AG04449 (cell line): ENCODE data around the gene PHF21B.

Experiments
- CTCF ChIA-PET: fragments of 350-600 bp; formaldehyde crosslinking; extraction: SDS; loops from one replicate; lab custom pipeline; 2021; ENCODE audit warnings: antibody characterized with exemption; lab: Yijun Ruan, JAX
- POLR2A ChIA-PET: fragments of 400-600, 350-600 bp; formaldehyde crosslinking; extraction: SDS; loops from one replicate; lab custom pipeline; 2020; ENCODE audit warnings: antibody characterized with exemption, inconsistent platforms; lab: Yijun Ruan, JAX
- DNase-seq: peaks from one replicate; pipeline ENCODE4 v3.0.0-alpha.2; 2010; ENCODE audit warnings: low read depth, low spot score
- H3K4me3 ChIP-seq: 2 replicates; pipeline ENCODE4 v1.5.1; 2011; ENCODE audit warnings: low read depth, mild to moderate bottlenecking, control low read depth, low read length
- CTCF ChIP-seq: IDR thresholded peaks from one replicate; pipeline ENCODE4 v1.5.1; 2011; ENCODE audit warnings: mild to moderate bottlenecking, moderate library complexity, low read length, control low read depth, inconsistent platforms; ENCODE audit not compliant: insufficient read depth; ENCODE audit errors: missing control alignments

Gene PHF21B

DNA sequence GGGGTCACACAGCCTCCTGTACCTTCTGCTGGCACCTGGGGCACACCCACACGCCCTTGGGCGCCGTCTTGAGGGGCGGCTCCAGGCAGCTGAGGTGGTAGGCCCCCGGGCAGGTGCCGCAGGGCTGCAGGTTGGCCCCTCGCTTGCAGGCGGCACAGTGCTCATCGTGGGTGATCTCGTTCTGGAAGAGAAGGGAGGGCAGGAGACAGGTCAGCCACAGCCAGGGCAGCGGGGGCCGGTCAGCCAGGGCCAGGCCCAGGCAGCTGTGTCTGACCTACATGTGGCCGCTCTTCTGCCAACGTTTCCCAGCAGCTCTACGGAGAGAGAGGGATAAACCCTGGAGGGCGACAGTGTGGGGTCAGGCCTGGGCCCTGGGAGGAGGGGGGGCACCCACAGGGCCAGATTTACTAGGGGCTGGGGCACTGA lies 121.9 kb downstream of the PHF21B start:
- H3K4me3 ChIP-seq: no peak overlapping the region
- CTCF ChIA-PET: no interaction called here
- no peak for DNase-seq
- no peak for TF ChIP-seq CTCF
- POLR2A ChIA-PET: no interaction called here

DNA sequence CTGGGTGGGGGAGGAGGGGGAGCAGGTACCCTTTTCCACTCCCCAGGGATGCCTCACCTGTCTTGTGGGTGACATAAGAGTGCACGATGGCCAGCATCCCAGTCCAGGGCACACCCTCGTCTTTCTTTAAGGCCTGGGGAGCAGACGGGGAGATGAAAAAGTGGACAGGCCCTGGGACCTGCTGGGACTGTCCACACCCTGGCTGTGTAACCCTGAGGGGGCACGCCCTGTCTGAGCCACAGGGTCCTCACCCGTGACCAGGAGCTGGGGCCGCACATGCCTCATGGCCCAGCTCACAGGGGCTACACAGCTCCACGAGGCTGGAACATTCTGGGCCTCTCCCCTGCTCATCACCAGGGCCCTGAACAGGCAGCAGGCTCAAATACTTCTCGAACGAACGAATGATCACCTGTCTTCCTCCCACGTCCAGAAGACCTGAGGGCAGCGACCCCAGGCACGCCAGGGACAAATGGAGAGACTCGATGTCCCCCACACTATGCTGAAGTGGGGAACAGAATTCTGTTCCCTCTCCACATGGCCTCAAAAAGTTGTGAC lies 123.9 kb downstream of the PHF21B start:
- POLR2A ChIA-PET: no interaction called here
- no peak for TF ChIP-seq CTCF
- CTCF ChIA-PET: no interaction called here
- H3K4me3 ChIP-seq: no peak overlapping the region
- no peak for DNase-seq

- POLR2A ChIA-PET: no interaction called here
- TF ChIP-seq CTCF: no peak
- DNase-seq: no peak
- CTCF ChIA-PET: no interaction called here
- no peak overlapping the region for H3K4me3 ChIP-seq
Measured at GRCh38 chr22:44884968-44885805, 124.6 kb downstream of the PHF21B start.

GRCh38 chr22:44884562-44884961 lies 125.2 kb downstream of the PHF21B start:
- ChIA-PET POLR2A (no interaction called here), CTCF (no interaction called here)
- no peak for DNase-seq
- no peak for TF ChIP-seq CTCF
- no peak overlapping the region for H3K4me3 ChIP-seq

GRCh38 chr22:44883011-44883421 lies 126.8 kb downstream of the PHF21B start:
- DNase-seq: no peak
- ChIA-PET CTCF (no interaction called here), POLR2A (no interaction called here)
- TF ChIP-seq CTCF: no peak
- H3K4me3 ChIP-seq: no peak overlapping the region

- TF ChIP-seq CTCF: no peak
- ChIA-PET CTCF (no interaction called here), POLR2A (no interaction called here)
- no peak overlapping the region for H3K4me3 ChIP-seq
- DNase-seq: no peak
Measured at GRCh38 chr22:44882226-44882905, 127.4 kb downstream of the PHF21B start.
